Measurements from ENCODE around the gene LRRC75A. TPM values are rescaled to one million over a fixed set of nuclear protein-coding genes. Genes with fewer than 3 reads are reported as not detected.
"Not testable (repeated sequence)": the region's sequence is repeated elsewhere in the genome, so short reads cannot be mapped to it uniquely, and the experiment has no call there.

LRRC75A gene
- total RNA-seq, 6 experiments from 2014 or later = 0.14 to 0.57 (median 0.27) TPM

GRCh38 chr17:16442141-16442540, 49.9 kb downstream of the LRRC75A start:
- Mint-ChIP-seq H3K27ac (peak overlapping the region; percentile 94), H3K36me3 (ENCODE audit: low read depth) (peaks cover 61% of the 10 kb centered on the region), H3K27me3 (ENCODE audit: insufficient read depth) (peaks cover 24% of the 10 kb centered on the region), H3K4me1 (ENCODE audit: low read depth) (peaks cover 51% of the 10 kb centered on the region), H3K9me3 (peaks cover 10% of the 10 kb centered on the region; the same call in 1 of the 2 replicates), H3K4me3 (peak overlapping the region; percentile 99)
- no peak for DNase-seq
- TF ChIP-seq CTCF (IDR thresholded peaks at IDR 0.05) = no peak

DNA sequence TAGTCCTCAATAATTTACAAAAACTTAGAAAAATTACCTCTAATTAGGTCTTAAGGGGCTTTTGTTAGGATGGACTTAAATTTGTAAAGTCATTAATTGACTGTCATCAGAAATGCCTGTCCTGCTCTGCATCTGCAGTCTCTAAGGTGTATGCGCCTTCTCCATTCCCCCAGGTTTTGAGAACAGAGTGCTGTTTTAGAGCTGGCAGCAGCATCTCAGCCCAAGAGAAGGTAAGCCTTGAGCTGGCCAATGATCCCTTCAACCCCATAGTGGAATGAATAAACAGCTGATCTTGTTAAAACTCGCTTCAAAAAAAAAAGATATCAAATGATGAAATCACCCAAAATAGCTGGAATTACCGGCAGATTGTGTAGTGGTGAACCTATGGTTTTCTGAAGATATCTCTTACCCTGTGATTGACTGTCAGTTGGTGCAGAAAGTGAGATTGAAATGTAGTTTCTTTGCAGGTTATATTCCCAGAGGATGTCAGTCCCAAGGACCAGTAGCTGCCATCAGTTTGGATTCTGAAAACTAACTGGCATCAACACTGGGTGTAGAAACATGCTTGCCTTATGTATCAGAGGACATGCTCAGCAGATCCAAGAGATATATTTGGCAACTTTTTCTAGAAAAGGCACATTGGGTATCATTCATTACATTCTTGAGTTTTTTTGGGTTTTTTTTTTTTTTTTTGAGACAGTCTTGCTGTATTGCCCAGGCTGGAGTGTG, 50.9 kb downstream of the LRRC75A start:
- no peak for DNase-seq
- Mint-ChIP-seq H3K9me3 (peaks cover 10% of the 10 kb centered on the region; the same call in 1 of the 2 replicates), H3K4me3 (peak overlapping the region; percentile 99), H3K27me3 (ENCODE audit: insufficient read depth) (peaks cover 20% of the 10 kb centered on the region), H3K27ac (peak overlapping the region; percentile 94), H3K4me1 (ENCODE audit: low read depth) (peaks cover 47% of the 10 kb centered on the region), H3K36me3 (ENCODE audit: low read depth) (peaks cover 58% of the 10 kb centered on the region)
- TF ChIP-seq CTCF (IDR thresholded peaks at IDR 0.05) = no peak

DNA sequence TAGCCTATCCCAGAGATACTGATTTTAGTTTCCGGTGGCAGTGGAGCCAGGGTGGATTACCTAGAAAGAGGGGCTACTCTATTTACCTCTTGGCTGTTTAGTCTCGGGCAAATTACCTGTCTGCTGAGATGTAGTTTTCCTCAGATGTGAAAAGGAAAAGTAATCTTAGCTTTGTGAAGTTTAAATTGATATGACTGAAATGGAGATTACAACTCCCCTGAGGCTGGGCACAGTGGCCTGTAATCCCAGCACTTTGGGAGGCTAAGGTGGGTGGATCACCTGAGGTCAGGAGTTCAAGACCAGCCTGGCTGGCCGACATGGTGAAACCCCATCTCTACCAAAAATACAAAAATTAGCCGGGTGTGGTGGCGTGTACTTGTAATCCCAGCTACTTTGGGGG, 51.6 kb downstream of the LRRC75A start:
- H3K36me3 Mint-ChIP-seq (ENCODE audit: low read depth) = peaks cover 54% of the 10 kb centered on the region
- DNase-seq = not testable (repeated sequence)
- H3K27ac Mint-ChIP-seq = peak overlapping the region; percentile 94

DNA sequence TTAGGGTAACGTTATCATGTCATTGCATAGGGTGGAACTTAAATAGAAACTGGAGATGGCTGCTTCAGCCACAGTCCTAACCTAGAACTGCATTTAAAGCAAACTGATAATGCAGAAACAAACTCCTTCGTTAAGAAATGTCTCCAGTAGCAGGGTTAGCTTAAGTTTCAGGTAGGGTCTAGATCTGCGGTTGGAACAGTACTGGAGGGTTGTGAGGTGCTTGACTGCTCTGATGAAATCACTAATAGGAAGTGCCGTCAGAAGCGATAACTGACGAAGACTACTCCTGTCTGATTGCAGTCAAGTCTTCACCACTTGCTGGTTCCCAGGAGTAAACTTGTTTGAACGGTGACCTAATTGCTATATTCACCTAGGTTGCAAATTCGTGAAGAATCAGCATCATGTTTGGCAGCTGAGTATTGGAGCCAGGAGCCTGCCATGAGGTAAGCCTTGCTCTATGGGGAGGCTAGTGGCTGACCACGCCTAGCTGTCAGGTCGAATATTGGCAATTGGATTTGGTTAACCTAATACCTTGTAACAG, 52.1 kb downstream of the LRRC75A start:
- Mint-ChIP-seq H3K4me1 (ENCODE audit: low read depth) (peaks cover 43% of the 10 kb centered on the region), H3K27me3 (ENCODE audit: insufficient read depth) (peaks cover 22% of the 10 kb centered on the region), H3K4me3 (peak overlapping the region; percentile 99), H3K27ac (peak overlapping the region; percentile 94), H3K9me3 (peaks cover 10% of the 10 kb centered on the region; the same call in 1 of the 2 replicates), H3K36me3 (ENCODE audit: low read depth) (peaks cover 54% of the 10 kb centered on the region)
- DNase-seq = no peak
- TF ChIP-seq CTCF (IDR thresholded peaks at IDR 0.05) = no peak

More for the DNA sequence above, 51.6 kb downstream of the LRRC75A start:
- not testable (repeated sequence) for H3K9me3 Mint-ChIP-seq
- Mint-ChIP-seq H3K27me3 (ENCODE audit: insufficient read depth) (peaks cover 22% of the 10 kb centered on the region), H3K4me1 (ENCODE audit: low read depth) (peaks cover 43% of the 10 kb centered on the region), H3K4me3 (peak overlapping the region; percentile 99)

- H3K4me3 Mint-ChIP-seq = peak overlapping the region; percentile 99
- no peak for DNase-seq
- H3K4me1 Mint-ChIP-seq (ENCODE audit: low read depth) = peaks cover 43% of the 10 kb centered on the region
- H3K36me3 Mint-ChIP-seq (ENCODE audit: low read depth) = peaks cover 52% of the 10 kb centered on the region
- peaks cover 21% of the 10 kb centered on the region for H3K27me3 Mint-ChIP-seq (ENCODE audit: insufficient read depth)
- H3K27ac Mint-ChIP-seq = peak overlapping the region; percentile 94
- TF ChIP-seq CTCF (IDR thresholded peaks at IDR 0.05) = no peak
- H3K9me3 Mint-ChIP-seq = peaks cover 10% of the 10 kb centered on the region; the same call in 1 of the 2 replicates
These were observed 52.6 kb downstream of the LRRC75A start for GRCh38 chr17:16439303-16439791.
